HG03520 (cell line): Measurements from ENCODE around the gene ANGPTL8.

Experiments used
- ATAC-seq: cut with Tn5 transposase; IDR thresholded peaks from one replicate; pipeline ENCODE4 v1.9.1; 2021; ENCODE audit warnings: mild to moderate bottlenecking, moderate library complexity; ENCODE audit not compliant: unreplicated experiment

ANGPTL8 gene, protein sequence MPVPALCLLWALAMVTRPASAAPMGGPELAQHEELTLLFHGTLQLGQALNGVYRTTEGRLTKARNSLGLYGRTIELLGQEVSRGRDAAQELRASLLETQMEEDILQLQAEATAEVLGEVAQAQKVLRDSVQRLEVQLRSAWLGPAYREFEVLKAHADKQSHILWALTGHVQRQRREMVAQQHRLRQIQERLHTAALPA

DNA sequence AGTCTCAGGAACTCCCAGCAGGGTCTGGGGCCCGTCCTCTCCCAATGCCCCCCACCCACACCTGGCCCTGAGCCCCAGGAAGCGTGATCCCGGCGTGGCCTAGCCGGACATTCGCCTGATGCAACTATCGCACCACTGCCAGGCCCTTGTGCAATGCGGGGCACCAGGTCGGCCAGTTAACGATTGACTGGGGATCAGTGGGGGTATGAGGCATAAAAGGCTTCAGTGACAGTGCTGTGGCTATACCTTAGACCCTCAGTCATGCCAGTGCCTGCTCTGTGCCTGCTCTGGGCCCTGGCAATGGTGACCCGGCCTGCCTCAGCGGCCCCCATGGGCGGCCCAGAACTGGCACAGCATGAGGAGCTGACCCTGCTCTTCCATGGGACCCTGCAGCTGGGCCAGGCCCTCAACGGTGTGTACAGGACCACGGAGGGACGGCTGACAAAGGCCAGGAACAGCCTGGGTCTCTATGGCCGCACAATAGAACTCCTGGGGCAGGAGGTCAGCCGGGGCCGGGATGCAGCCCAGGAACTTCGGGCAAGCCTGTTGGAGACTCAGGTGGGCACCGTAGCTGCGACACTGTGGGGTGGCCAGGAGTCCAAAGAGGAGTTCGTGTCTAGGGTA is at the start of gene ANGPTL8:
Gene ANGPTL8, plus strand, starts transcription at position 243 of the 624 bp plus-strand sequence. Its CDS starts 19 bp downstream, at position 262.
- no peak for ATAC-seq

DNA sequence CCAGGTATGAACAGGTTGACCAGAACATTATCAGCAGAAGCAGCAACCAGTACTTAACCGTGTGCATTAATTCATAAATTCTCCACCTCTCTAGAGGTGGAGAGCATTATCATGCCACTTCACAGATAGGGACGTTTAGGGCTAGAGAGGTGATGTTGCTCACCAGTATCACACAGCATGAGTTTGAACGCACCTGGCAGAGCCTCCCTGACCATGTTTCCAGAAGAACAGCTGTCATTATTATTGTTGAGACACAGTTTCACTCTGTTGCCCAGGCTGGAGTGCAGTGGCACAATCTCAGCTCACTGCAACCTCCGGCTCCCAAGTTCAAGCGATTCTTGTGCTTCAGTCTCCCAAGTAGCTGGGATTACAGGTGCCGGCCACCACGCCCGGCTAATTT is 48.9 kb upstream of the ANGPTL8 start:
- no peak for ATAC-seq

GRCh38 chr19:11191273-11191755 is 48.1 kb upstream of the ANGPTL8 start:
- no peak for ATAC-seq

- ATAC-seq = no peak
Observed at GRCh38 chr19:11191934-11192333, 47.5 kb upstream of the ANGPTL8 start.

GRCh38 chr19:11192957-11193939 is 46.2 kb upstream of the ANGPTL8 start:
- no peak for ATAC-seq

DNA sequence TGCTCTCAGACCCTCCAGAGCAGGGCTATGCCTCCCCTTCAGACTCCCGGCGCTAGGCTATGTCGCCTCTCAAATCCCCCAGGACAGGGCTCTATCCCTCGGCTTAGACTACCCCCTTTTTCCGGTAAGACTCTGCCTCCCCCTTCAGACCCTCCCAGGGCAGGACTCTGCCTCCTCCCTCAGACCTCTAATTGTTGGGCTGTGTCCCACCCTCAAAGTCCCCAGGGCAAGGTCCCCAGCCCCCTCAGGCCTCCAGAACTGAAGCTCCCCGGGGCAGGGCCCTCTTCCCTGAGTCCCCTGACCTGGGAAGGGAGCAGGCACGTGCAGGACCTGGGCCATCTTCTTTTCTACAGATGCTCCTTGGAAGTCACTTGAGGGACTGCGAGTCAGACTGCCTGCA is 45.2 kb upstream of the ANGPTL8 start:
- ATAC-seq = no peak

DNA sequence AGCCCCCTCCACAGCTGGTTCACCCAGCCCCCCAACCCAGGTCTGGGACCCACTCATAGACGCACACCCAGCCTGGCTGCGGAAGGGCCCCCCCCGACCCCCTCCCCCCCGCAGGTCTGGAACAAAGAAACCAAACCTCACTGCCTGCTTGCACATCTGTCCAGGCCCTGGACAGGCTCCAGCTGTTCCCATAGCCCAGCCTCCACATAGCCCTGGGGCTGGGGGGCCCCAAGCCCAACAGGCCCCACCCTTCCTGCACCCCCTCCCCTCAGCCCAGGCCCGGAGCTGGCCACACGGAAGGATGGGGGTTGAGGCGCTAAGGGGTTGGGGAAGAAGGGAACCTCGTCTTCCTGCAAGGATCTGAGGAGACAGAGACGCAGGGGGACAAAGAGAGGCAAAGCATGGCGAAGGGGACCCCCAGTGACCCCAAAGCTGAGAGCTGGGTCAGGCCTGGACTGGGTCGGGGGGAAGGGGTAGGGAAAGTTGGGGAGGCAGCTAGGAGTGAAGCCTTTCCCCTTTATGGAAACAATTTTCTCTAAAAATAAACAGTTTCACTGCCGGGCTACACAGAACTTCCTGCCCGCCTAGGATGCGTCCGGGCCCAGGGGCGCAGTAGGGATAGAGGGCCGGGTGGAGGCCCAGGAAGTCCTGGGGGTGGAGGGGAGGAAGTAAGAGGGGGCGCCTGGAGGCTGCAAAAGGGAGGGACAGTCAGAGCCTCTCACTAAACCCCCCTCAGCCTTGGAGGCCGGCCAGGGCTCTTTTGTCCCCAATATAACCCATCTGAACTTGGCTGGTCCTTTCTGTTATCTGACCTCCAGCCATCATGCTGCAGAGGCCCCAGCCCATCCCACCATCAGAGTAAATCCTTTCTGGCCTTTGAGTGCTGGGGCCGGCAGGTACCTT is 44.5 kb upstream of the ANGPTL8 start:
- ATAC-seq = no peak

DNA sequence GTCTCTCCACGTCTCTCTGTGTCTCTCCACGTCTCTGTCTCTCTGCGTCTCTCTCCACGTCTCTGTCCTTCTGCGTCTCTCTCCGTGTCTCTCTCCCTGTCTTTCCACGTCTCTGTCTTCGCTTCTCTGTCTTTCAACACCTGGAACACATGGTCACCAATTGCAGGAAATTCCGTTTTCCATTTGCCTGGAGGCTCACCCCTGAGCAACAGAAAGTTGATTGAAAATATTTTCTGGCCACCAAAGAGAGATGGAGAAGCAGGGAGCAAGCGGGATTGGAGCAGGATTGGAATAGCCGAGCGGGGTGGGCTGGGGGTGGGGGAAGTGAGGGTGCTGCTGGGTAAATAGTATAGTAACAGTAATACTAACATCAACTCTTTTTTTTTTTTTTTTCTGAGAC is 43.7 kb upstream of the ANGPTL8 start:
- ATAC-seq = no peak

DNA sequence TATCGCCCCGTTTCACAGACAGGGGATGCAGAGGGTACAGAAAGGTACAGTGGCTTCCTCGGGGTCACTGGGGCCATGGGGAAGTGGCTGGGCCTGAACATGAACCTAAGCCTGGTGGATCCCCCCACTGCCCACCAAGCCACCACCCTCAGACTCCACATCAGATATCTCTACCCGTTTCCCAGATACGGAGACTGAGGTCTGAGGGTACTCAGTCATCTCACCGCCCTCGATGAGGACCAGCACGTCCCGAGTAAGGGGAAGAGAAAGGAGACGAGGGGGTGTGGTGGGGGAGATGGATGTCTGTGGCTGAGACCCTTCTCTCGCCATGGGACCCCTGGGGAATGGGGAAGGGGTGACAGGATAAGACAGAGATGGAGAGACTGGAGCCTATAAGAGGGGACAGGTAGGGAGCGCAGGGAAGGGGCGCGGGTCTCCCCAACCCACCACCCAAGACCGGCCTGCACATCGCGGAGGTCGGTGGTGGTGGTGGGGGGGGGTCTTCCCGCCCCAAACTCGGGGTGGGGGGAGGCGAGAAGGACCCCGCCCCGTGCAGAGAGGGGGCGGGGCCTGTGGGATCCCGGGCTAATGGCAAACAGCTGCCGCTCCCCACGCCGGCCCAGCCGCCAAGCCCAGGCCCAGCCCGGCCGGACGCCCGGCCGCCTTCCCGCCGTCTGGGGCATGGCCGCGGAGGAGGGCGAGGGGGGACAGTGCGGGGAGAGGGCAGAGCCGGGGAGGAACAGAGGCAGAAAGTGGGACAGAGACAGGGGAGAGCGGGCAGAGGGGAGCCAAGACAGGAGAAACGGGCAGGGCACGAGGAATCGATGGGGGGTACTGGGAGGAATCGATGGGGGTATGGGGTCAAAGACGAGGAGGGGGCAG is 42.8 kb upstream of the ANGPTL8 start:
- no peak for ATAC-seq

DNA sequence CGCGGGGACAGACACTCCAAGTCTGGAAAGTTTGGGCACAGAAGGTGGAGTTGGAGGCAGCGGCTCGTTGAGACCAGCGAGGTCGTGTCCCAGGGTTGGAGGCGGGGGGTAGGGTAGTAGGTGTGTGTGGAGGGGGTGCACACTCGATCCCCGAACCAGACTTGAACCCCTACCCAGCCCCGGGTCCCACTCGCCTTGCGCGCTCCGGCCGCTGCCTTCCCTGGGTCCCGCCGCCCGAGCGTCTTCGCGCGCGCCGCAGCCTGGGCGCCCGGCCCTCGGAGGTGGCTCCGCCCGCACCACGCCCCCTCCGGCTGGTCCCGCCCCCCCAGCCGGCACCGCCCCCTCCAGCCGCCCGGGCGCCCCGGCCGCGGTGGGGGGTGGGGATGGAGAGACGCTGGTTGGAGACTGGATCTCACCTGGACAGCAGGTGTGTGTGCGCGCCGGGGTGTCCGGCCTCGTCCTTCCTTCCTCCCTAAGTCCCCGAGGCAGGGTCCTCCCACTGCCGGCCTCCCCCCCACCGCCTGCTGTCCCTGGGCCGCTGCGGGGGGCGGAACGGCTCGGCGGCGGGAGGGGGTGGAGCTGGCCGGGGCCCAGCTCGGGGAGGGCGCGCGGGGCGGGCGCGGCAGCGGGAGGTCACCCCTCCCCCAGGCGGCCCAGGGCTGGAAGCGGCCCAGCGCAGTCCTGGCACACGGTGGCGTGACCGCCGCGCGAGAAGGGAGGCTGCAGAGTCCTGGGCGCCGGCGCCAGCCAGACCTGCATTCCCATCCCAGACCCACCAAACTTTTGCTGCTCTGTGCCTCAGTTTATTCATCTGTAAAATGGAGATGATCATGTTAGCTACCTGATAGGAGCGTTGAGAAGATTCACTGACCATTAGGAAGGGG is 41.9 kb upstream of the ANGPTL8 start, which contains the start of gene KANK2:
Gene KANK2, minus strand, starts transcription at position 255 of the 884 bp plus-strand sequence. CDS start 3,034 bp downstream, outside the sequence.
- peak; percentile 64 for ATAC-seq

DNA sequence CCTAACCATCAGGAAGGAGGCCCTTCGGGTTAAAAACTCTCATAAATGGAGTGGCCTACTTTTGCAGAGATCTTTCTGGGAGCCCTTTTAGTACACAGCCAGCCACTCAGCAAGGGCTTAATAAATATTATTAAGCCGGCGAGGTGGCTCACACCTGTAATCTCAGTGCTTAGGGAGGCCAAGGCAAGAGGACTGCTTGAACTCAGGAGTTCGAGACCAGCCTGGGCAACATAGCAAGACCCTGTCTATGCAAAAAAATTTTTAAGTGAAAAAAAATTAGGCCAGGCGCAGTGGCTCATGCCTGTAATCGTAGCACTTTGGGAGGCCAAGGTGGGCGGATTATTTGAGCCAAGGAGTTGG is 41.3 kb upstream of the ANGPTL8 start:
- ATAC-seq = no peak

DNA sequence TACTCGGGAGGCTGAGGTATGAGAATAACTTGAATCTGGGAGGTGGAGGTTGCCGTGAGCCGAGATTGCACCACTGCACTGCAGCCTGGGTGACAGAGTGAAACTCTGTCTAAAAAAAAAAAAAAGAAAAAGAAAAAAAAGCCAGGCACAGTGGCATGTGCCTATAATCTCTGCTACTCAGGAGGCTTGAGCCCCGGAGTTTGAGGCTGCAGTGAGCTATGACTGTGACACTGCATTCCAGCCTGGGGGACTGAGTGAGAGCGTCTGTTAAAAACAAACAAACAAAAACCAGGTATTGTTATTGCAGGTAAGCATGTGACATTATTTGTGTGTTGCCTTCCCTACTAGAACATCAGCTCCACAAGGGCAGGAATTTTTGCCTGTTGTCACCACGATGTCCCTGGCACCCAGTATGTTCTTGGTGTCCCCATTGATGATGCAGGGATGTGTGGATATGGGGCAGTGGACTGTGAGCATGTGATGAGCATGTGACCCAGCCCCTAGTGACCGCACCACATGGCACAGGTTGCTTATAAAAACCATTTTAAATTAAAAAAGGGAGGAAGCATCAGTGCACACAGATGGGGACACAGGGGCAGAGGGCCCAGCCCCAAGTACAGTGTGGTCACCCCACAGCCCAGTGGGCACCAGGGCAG is 40.5 kb upstream of the ANGPTL8 start:
- no peak for ATAC-seq

- ATAC-seq = no peak
Observed at GRCh38 chr19:11199517-11199916, 39.9 kb upstream of the ANGPTL8 start.

DNA sequence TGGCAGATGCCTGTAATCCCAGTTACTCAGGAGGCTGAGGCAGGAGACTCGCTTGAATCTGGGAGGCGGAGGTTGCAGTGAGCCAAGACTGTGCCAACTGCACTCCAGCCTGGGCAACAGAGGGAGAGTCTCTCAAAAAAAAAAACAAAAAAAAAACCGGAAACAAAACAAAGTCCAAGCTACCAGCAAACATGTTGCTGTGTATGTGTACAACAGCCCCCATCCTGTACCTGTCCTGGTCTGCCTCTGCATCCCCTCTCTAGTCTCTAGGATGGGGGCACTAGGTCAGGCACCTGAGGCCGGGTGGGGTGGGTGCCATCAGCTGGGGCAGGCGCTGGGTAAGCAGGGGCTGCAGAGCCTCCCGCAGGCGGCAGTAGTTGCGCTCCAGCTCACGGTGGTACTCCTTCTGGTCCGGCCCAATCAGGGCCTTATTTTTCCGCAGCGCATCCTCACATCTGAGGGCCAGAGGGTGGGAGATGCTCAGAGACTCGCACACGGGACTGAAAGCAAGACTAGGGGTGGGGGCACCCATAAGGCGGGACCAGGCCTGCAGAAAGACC is 39.3 kb upstream of the ANGPTL8 start:
- ATAC-seq = no peak

GRCh38 chr19:11200931-11201330 is 38.5 kb upstream of the ANGPTL8 start:
- no peak for ATAC-seq

GRCh38 chr19:11201791-11202190 is 37.6 kb upstream of the ANGPTL8 start:
- ATAC-seq = no peak

DNA sequence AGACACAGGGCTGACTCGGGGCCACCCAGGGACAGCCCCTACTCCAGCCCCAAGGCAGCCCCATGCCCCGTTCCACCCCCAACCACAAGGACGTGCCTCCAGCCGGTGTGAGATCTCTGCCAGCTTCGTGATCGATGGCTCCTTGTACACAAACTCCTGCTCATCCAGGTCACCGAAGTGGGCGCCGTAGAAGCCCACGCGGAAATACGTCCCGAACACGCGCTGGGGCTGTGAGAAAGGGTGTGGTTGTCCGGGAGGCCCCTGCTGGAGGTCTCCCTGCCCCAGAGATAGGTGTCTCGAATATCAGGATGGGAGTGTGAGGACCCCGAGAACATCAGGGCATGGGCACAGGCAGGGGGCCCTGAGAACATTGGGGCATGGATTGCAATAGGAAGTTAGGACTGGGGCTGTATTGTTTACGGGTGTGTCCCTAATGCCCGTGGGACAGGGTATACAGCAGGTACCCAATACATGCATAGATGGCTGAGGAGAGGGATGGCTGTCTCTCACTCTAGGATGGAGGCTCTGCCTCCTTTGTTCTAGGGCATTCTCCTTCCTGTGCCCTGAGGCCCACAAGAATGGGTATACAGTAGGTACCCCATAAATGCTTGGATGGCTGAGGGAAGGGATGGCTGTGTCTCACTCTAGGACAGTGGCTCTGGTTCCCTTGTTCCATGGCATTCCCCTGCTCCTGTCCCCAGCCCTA is 36.8 kb upstream of the ANGPTL8 start:
- ATAC-seq = no peak
